Endothelial cell (in vitro differentiated cells): ENCODE data around the gene NID2. TPM values are rescaled to one million over a fixed set of nuclear protein-coding genes. Genes with fewer than 3 reads are reported as not detected.

Source experiments
- DNase-seq: peaks from one replicate; pipeline ENCODE4 v3.0.0; 2021; ENCODE audit warnings: low spot score
- H3K27ac Mint-ChIP-seq: one replicate; pipeline ENCODE4 v1.8.0; 2021; ENCODE audit warnings: mixed read lengths, inconsistent platforms; ENCODE audit not compliant: unreplicated experiment
- H3K27me3 Mint-ChIP-seq: one replicate; pipeline ENCODE4 v1.8.0; 2021; ENCODE audit warnings: mild to moderate bottlenecking, moderate library complexity, mixed read lengths, inconsistent platforms; ENCODE audit not compliant: unreplicated experiment
- H3K36me3 Mint-ChIP-seq: one replicate; pipeline ENCODE4 v1.8.0; 2021; ENCODE audit warnings: mild to moderate bottlenecking, low read depth, mixed read lengths, inconsistent platforms; ENCODE audit not compliant: unreplicated experiment
- H3K4me1 Mint-ChIP-seq: one replicate; pipeline ENCODE4 v1.8.0; 2021; ENCODE audit warnings: mild to moderate bottlenecking, mixed read lengths, inconsistent platforms; ENCODE audit not compliant: unreplicated experiment
- H3K4me3 Mint-ChIP-seq: one replicate; pipeline ENCODE4 v1.8.0; 2021; ENCODE audit warnings: mild to moderate bottlenecking, mixed read lengths, inconsistent platforms; ENCODE audit not compliant: unreplicated experiment
- H3K9me3 Mint-ChIP-seq: one replicate; pipeline ENCODE4 v1.8.0; 2021; ENCODE audit warnings: mixed read lengths, inconsistent platforms; ENCODE audit not compliant: unreplicated experiment
- CTCF ChIP-seq: fragments of 200-600 bp; sonication (generic); IDR thresholded peaks from one replicate; pipeline ENCODE4 v1.5.0; 2021; ENCODE audit warnings: antibody characterized with exemption; ENCODE audit not compliant: unreplicated experiment
- total RNA-seq: library from RNA; stranded (reverse); fragmentation: NEBNext Ultra II Directional; extraction: Animal tissue kit (Norgen Biotek cat#: 25700); gene quantifications from one replicate; pipeline ENCODE4 v1.2.1, GENCODE V29; 2021; ENCODE audit not compliant: unreplicated experiment

NID2 gene
- total RNA-seq, 1 donor from 2014 or later = 80.8 TPM

GRCh38 chr14:52007637-52008036, 61.2 kb downstream of the NID2 start:
- no peaks in the 10 kb centered on the region for H3K27me3 Mint-ChIP-seq
- TF ChIP-seq CTCF = no peak
- DNase-seq = no peak
- H3K27ac Mint-ChIP-seq = no peak overlapping the region
- H3K4me3 Mint-ChIP-seq = peak overlapping the region; percentile 17
- no peaks in the 10 kb centered on the region for H3K9me3 Mint-ChIP-seq
- H3K36me3 Mint-ChIP-seq = peaks cover 32% of the 10 kb centered on the region
- peaks cover 9% of the 10 kb centered on the region for H3K4me1 Mint-ChIP-seq

- Mint-ChIP-seq H3K27me3 (no peaks in the 10 kb centered on the region), H3K4me1 (peaks cover 10% of the 10 kb centered on the region), H3K36me3 (peaks cover 34% of the 10 kb centered on the region), H3K4me3 (peak overlapping the region; percentile 17), H3K27ac (no peak overlapping the region), H3K9me3 (no peaks in the 10 kb centered on the region)
- no peak for DNase-seq
- no peak for TF ChIP-seq CTCF
These were observed 61.6 kb downstream of the NID2 start for GRCh38 chr14:52007211-52007610.

GRCh38 chr14:52006361-52006760, 62.5 kb downstream of the NID2 start:
- Mint-ChIP-seq H3K27ac (no peak overlapping the region), H3K4me3 (no peak overlapping the region), H3K36me3 (peaks cover 30% of the 10 kb centered on the region), H3K9me3 (no peaks in the 10 kb centered on the region), H3K4me1 (peaks cover 6% of the 10 kb centered on the region), H3K27me3 (no peaks in the 10 kb centered on the region)
- no peak for DNase-seq
- TF ChIP-seq CTCF = no peak

GRCh38 chr14:52005625-52006024, 63.2 kb downstream of the NID2 start:
- Mint-ChIP-seq H3K4me3 (peak overlapping the region; percentile 2), H3K4me1 (peaks cover 2% of the 10 kb centered on the region), H3K27me3 (no peaks in the 10 kb centered on the region), H3K9me3 (no peaks in the 10 kb centered on the region), H3K27ac (no peak overlapping the region), H3K36me3 (peaks cover 25% of the 10 kb centered on the region)
- no peak for DNase-seq
- TF ChIP-seq CTCF = no peak

GRCh38 chr14:52003324-52003723, 65.5 kb downstream of the NID2 start:
- Mint-ChIP-seq H3K36me3 (peaks cover 24% of the 10 kb centered on the region), H3K27ac (no peak overlapping the region), H3K4me1 (peaks cover 2% of the 10 kb centered on the region), H3K27me3 (no peaks in the 10 kb centered on the region), H3K4me3 (no peak overlapping the region), H3K9me3 (no peaks in the 10 kb centered on the region)
- DNase-seq = no peak
- no peak for TF ChIP-seq CTCF
